GM18526 (cell line): ENCODE results near the gene NUCB1.

Experiments used
- POLR2A ChIP-seq: IDR thresholded peaks from 3 replicates; pipeline ENCODE4 v1.6.1; 2011; ENCODE audit not compliant: insufficient read length; ENCODE audit errors: extremely low read depth

Gene NUCB1

GRCh38 chr19:48896191-48896720 lies 3.9 kb upstream of the NUCB1 start:
- no peak for TF ChIP-seq POLR2A

- TF ChIP-seq POLR2A = no peak
Measured at GRCh38 chr19:48897181-48897580, 2.9 kb upstream of the NUCB1 start.

- no peak for TF ChIP-seq POLR2A
Measured at GRCh38 chr19:48900477-48901406, 630 bp downstream of the NUCB1 start.

GRCh38 chr19:48905664-48906063 lies 5.6 kb downstream of the NUCB1 start:
- no peak for TF ChIP-seq POLR2A

- no peak for TF ChIP-seq POLR2A
Measured at GRCh38 chr19:48906324-48906723, 6.2 kb downstream of the NUCB1 start.

- TF ChIP-seq POLR2A = no peak
Measured at GRCh38 chr19:48907671-48908070, 7.6 kb downstream of the NUCB1 start.

- no peak for TF ChIP-seq POLR2A
Measured at GRCh38 chr19:48910803-48911202, 10.7 kb downstream of the NUCB1 start.

GRCh38 chr19:48913114-48913889 lies 13.2 kb downstream of the NUCB1 start:
- no peak for TF ChIP-seq POLR2A

GRCh38 chr19:48914181-48914580 lies 14.1 kb downstream of the NUCB1 start:
- no peak for TF ChIP-seq POLR2A

- no peak for TF ChIP-seq POLR2A
Measured at GRCh38 chr19:48915757-48916156, 15.6 kb downstream of the NUCB1 start.

- TF ChIP-seq POLR2A = no peak
Measured at GRCh38 chr19:48918071-48918470, 18.0 kb downstream of the NUCB1 start.

- no peak for TF ChIP-seq POLR2A
Measured at GRCh38 chr19:48918801-48919247, 18.7 kb downstream of the NUCB1 start.

- no peak for TF ChIP-seq POLR2A
Measured at GRCh38 chr19:48920949-48921348, 20.8 kb downstream of the NUCB1 start.

- no peak for TF ChIP-seq POLR2A
Measured at GRCh38 chr19:48921721-48922500, 21.8 kb downstream of the NUCB1 start.

GRCh38 chr19:48922548-48923490 lies 22.7 kb downstream of the NUCB1 start:
- no peak for TF ChIP-seq POLR2A
